NCI-H1092 (cell line): ENCODE results near the gene MAGI2.

Experiments
- DNase-seq: peaks from one replicate; lab custom pipeline; 2025; lab: John Stamatoyannopoulos, UW

The MAGI2 gene

DNA sequence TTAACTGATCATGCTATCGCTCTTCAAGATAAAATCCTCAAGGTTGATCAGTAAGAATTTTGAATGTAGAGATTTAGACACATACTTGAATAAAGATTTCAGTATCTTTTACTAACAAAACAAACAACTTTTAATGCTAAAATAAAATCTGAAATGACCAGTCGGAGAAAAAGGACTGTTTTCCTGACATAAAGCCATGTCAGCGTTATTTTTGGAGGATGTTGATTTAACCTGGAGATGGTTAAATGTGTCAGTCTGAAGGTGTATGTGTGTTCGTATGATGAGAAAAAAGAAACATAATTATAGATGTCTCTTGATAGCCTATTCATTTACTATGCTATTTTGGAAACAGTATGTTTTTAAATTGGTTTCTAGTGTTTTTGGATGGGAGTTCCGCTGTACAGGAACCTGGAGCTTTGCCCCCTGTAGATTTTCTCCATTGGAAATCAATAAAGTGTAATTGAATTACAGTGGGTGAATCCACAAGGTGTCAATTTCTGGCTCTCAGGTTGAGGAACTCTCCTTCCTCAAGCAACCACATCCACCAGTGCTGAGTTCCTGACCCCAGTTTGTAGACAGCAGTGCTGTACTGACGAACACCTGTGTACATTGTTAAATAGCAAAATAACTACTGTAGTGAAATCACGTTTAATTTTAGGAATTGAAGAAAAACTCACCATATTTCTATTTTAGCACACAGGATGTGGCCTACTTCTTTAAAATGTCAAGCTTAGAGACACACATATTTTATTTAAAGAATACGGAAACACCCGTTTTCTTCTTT lies 670.1 kb downstream of the MAGI2 start:
- DNase-seq = no peak

- no peak for DNase-seq
Measured at GRCh38 chr7:78780560-78780959, 672.9 kb downstream of the MAGI2 start.

DNA sequence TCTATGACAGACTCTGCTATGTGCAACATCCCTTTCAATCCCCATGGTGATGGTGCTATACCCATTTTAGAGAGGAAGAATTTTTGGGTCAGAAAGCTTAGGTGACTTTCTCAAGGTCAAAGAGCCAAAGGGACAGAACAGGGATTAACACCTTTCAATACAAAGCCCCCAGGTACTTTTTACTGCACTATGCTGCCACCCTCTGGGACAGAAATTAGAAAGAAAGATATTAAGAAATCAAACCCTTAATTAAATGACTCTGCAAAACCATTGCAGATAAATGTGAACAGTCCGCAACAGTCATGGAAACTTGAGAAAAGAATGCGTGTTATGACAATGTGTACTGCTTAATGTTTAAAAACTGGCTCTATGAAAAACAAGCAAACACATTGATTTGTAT lies 673.7 kb downstream of the MAGI2 start:
- no peak for DNase-seq

GRCh38 chr7:78777829-78778228 lies 675.6 kb downstream of the MAGI2 start:
- no peak for DNase-seq

- no peak for DNase-seq
Measured at GRCh38 chr7:78770422-78771410, 682.8 kb downstream of the MAGI2 start.

GRCh38 chr7:78769481-78770101 lies 683.9 kb downstream of the MAGI2 start:
- DNase-seq = no peak

- DNase-seq = no peak
Measured at GRCh38 chr7:78768859-78769258, 684.6 kb downstream of the MAGI2 start.

DNA sequence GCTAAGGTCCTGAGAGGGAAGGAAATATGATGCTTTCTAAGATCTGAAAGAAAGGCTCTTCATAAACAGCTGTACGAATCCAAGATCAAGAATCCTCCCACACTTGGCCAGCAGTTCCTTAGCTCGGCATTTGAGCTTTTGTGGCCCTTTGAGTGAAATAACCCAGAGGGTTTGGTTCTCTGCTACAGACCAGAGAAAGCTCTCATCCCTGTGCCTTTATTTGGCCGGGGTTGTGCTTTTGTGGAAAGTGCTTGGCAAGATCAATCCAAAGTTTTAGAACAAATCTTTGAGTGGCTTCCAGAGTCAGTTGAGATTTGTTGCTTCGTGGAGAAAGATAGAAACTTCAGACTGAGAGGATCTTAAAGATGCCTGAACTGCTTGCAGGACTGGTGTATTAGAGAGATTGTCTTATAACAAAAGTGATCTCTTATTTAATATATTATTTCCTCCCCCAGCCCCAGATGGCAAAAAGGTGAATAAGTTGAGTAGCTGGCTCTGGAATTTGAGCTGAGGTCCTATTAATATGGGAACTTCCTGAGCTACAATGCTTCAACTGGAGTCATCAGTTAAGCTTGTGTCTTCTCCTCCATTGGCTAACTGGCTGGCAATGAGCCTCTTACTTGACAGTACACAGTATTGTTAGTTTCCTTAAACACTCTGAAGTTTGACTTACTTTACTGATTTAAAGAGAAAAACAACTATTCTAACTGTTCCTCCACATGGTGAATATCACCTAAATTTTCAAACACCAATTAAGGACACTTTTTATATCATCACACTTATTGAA lies 687.3 kb downstream of the MAGI2 start:
- no peak for DNase-seq

DNA sequence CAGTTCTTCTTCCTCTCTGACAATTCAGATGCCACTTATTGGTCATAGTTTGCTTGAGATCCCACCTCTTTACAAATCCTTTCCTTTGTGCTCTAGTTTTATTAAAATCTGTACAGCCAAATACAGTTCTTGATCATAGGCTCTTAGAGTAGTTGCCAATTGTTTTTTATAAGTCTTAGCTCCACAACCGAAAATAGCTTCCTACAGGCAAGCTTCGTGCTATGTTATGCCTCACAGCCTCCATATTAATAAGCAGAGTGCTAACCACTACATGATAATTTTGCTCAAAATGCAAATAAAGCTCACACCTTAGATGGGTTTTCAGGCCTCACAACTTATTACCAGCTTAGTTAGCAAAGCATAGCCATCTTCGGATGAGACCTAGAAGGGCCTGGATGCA lies 688.9 kb downstream of the MAGI2 start:
- DNase-seq = no peak

GRCh38 chr7:78762625-78763024 lies 690.8 kb downstream of the MAGI2 start:
- no peak for DNase-seq

GRCh38 chr7:78760620-78761355 lies 692.7 kb downstream of the MAGI2 start:
- no peak for DNase-seq

DNA sequence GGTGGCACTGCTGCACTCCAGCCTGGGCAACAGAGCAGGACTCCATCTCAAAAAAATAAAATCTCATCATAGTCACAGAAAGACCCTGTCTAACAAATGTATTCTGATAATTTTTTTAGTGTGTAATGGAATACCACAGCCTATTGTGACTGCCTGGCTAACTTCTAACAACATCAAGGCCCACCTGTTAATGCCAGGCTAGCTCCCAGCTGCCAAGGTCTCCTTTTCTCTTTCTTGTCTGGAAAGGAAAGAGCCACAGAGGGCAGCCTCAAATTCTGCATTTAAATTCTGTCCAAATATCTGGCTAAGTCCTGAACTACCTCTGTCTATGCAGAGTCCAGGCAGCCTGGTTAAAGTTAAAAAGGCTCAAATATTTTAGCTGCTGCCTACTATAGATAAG lies 700.9 kb downstream of the MAGI2 start:
- no peak for DNase-seq

DNA sequence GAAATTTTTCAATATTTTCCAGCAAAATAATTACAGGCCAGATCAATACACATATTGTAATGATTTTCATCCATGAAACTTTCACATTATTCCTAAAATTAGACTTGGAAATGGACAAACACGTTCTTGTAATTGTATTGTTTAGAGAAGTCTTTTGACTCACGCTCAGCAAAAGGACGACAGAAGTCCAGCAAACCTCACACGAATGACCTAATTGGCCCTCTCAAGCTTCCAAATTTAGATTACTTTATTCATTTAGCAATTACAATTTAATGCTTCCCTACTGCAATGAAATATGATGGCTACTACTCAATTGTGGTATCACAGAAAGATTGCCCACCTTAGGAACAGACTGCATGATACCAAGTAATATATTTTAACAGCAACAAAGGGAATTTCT lies 702.2 kb downstream of the MAGI2 start:
- DNase-seq = no peak

DNA sequence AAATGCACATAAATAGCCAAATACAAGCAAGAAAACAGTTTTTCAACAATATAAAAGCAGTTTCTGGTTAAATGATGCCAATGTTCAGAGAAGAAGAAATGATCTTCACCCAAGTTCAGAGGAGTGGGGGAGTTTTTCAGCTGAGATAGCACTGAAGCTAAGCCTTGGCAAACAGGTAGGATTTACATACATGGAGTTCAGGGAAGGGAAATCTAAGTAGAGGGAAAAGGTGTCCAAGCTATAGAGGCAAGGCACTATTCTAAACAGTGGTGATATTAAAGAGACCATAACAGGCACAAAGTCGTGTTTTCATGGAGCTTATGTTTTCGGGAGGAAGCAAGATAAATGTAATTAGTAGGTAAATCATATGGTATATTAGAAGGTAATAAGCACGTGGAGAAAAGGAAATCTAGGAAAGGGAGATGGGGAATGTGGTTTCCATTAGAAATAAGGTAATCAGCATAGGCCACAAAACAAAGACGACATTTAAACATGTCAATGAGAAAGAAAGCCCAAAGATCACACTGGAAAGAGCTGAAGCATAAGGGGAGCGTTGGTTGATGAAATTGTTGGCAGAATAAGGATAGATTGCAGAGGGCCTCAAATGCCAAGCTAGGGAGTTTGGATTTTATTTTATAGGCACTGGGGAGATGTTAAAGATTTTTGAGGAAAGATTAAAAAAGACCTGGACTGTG lies 704.3 kb downstream of the MAGI2 start:
- DNase-seq = no peak

DNA sequence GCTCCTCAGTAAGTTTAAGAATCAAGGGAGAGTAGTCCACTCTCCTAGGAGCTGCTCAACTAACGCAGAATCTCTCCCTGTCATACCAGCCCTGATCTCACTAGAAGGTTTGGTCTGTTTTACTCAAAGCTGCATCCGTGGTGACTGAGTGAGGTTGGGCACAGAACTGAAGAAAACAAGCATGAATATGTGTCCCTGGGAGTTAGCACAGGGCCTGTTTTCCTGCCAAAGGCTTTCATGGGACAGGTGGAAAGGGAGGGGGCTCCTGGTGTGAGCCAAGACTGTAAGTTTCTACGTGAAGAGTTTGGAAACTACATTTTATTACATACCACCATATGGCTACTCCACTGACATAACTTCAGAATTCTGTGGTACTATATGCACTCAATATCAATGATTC lies 705.9 kb downstream of the MAGI2 start:
- DNase-seq = no peak

DNA sequence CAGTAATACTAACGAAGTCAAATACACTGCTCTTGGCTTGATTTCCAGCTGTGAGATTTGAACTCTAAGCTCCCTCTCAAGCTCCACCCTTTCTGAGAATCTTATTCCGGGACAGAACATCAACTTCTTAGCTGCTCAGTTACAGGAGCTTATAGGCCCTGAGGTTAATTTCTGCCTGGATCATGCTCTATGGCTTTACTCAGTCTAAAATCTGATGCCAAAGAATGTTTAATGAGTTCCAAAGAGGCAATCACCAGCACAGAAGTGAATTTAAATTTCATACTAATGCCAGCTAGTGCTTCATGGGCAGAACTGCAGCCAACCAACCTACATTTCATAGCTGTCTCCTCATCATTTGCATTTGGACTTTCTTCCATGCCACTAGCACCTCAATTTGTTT lies 707.2 kb downstream of the MAGI2 start:
- no peak for DNase-seq

DNA sequence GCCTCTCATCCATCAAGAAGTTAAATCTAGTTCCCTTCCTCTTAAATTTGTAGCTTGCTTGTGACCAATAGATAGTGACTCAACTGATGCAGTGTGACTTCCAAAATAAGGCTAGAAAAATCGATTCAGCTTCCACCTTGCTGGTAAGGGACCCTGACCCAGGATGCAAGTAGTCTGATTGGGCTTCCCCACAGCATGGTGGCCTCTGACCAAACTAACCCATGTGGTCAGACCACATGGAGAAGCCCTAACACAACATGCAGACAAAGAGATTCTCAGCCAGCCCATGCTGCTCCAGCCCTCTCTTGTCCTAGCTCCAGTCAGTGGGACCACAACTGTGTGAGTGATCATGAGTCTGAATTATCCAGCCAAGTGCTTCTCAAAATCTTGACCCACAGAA lies 710.8 kb downstream of the MAGI2 start:
- no peak for DNase-seq

- DNase-seq = no peak
Measured at GRCh38 chr7:78736548-78736947, 716.9 kb downstream of the MAGI2 start.

DNA sequence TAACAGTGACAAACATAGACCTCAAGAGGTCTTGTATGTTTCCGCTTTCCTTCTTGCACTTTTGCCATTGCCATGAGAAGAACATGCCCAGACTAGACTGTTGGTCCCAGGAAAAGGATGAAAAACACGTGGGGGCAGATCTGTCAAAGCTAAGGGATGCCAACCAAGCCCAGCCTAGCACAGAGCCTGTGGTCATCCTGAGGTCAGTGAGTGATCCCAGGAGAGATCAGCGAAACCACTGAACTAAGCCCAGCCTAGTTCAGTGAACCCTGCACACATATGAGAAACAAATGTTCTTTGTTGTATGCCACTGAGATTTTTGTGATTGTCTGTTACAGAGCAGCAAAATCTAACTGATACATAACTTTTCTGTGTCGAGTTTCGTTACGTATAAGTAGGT lies 718.8 kb downstream of the MAGI2 start:
- DNase-seq = no peak

- no peak for DNase-seq
Measured at GRCh38 chr7:78720066-78720465, 733.4 kb downstream of the MAGI2 start.

DNA sequence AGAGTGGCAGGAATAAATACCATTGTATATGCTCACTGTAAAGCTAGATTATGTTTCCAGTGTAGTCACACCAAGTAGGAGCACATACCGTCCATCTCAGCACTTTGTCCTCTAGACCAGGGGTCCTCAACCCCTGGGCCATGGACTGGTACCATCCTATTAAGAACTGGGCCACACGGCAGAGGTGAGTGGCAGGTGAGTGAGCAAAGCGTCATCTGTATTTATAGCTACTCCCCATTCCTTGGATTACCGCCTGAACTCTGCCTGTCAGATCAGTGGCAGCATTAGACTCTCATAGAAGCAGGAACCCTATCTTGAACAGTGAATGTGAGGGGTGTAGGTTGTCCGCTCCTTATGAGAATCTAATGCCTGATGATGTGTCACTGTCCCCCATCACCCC lies 735.3 kb downstream of the MAGI2 start:
- no peak for DNase-seq
